ENCODE results near the gene FBXO46.
"Not testable (repeated sequence)": the region's sequence is repeated elsewhere in the genome, so short reads cannot be mapped to it uniquely, and the experiment has no call there.

The FBXO46 gene

DNA sequence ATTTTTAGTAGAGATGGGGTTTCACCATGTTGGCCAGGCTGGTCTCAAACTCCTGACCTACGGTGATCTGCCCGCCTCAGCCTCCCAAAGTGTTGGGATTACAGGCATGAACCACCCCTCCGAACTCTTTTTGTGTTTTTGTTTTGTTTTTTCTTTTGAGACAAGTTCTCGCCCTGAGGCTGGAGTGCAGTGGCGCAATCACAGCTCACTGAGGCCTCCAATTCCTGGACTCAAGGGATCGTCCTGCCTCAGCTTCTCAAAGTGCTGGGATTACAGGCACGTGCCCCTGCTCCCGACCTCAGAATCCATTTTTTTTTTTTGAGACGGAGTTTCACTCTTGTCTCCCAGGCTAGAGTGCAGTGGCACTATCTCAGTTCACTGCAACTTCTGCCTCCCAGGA lies 27.0 kb upstream of the FBXO46 start:
- no peak overlapping the region for H3K27ac Mint-ChIP-seq
- H3K36me3 Mint-ChIP-seq (ENCODE audit: low read depth), result no peaks in the 10 kb centered on the region
- no peak overlapping the region for H3K4me3 Mint-ChIP-seq
- no peaks in the 10 kb centered on the region for H3K4me1 Mint-ChIP-seq (ENCODE audit: low read depth)
- no peaks in the 10 kb centered on the region for H3K27me3 Mint-ChIP-seq (ENCODE audit: low read depth)
- no peaks in the 10 kb centered on the region for H3K9me3 Mint-ChIP-seq

DNA sequence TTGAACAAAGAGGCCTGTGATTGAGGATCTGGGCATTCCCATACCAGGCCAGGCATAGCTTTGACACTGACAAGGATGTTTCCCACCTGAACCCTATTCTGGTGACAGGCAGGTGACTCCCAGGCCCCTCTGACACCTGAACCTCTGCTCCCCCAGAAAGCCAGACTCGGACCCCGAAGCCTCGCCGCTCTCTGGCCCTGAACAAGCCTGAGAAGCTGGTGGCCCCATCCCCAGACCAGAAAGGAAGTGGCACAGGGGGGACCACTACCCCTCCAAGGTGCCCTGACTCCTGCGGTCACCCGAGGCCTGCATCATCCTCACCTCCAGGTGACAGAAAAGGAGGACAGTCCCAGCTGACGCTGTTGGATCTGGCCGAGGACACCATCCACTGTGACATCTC lies 23.6 kb upstream of the FBXO46 start:
- Mint-ChIP-seq H3K4me1 (ENCODE audit: low read depth) (no peaks in the 10 kb centered on the region), H3K27me3 (ENCODE audit: low read depth) (no peaks in the 10 kb centered on the region), H3K27ac (no peak overlapping the region), H3K9me3 (no peaks in the 10 kb centered on the region), H3K36me3 (ENCODE audit: low read depth) (no peaks in the 10 kb centered on the region), H3K4me3 (no peak overlapping the region)

DNA sequence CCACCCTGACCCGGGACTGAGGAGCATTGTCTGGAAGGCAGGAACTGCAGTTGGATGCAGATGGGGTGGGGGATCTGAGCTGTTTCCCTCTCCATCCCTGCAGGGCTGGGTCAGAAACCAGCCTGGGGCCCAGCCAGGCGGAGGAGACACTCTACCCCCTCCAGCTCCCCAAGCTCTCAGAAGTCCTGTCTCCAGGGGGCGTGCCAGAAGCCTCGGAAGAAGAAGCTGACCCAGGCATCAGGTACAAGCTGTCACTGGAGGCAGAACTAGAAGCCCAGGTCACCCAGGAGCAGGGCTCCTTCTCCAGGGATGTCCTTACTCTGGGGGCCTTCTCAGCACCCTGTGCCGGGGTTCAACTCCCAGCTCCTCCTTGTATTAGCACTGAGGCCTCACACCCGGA lies 22.9 kb upstream of the FBXO46 start:
- H3K27ac Mint-ChIP-seq, result no peak overlapping the region
- no peaks in the 10 kb centered on the region for H3K4me1 Mint-ChIP-seq (ENCODE audit: low read depth)
- H3K36me3 Mint-ChIP-seq (ENCODE audit: low read depth), result no peaks in the 10 kb centered on the region
- H3K4me3 Mint-ChIP-seq, result no peak overlapping the region
- H3K27me3 Mint-ChIP-seq (ENCODE audit: low read depth), result no peaks in the 10 kb centered on the region
- no peaks in the 10 kb centered on the region for H3K9me3 Mint-ChIP-seq

DNA sequence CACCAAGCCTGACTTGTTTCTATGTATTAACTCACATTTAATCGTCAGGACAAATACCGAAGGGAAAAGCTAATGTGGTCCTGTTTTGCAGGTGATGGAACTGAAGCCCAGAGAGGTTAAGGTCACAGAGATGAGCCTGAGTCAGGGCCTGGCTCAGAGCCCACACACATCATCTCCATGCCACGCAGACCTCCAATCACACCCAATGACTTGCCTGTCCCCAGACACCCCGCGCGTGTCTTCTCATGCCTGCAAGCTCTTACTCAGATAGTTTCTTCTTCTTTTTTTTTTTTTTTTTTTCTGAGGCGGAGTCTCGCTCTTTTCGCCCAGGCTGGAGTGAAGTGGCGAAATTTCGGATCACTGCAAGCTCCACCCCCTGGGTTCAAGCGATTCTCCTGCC lies 21.9 kb upstream of the FBXO46 start:
- no peak overlapping the region for H3K27ac Mint-ChIP-seq
- H3K4me3 Mint-ChIP-seq, result no peak overlapping the region
- no peaks in the 10 kb centered on the region for H3K4me1 Mint-ChIP-seq (ENCODE audit: low read depth)
- no peaks in the 10 kb centered on the region for H3K36me3 Mint-ChIP-seq (ENCODE audit: low read depth)
- no peaks in the 10 kb centered on the region for H3K9me3 Mint-ChIP-seq
- H3K27me3 Mint-ChIP-seq (ENCODE audit: low read depth), result peaks cover 1% of the 10 kb centered on the region

DNA sequence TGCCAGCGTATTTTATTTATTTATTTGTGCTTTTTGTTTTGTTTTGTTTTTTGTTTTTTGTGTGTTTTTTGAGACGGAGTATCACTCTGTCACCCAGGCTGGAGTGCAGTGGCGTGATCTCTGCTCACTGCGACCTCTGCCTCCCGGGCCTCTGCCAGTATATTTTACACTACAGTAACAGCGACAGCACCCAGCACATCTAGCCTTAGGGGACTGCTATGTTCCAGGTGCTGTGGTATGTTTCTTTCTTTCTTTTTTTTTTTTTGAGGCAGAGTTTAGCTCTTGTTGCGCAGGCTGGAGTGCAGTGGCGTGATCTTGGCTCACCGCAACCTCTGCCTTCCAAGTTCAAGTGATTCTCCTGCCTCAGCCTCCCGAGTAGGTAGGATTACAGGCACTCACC lies 20.8 kb upstream of the FBXO46 start:
- not testable (repeated sequence) for H3K36me3 Mint-ChIP-seq (ENCODE audit: low read depth); H3K27me3 Mint-ChIP-seq (ENCODE audit: low read depth); H3K4me1 Mint-ChIP-seq (ENCODE audit: low read depth); H3K27ac Mint-ChIP-seq; H3K9me3 Mint-ChIP-seq; H3K4me3 Mint-ChIP-seq

DNA sequence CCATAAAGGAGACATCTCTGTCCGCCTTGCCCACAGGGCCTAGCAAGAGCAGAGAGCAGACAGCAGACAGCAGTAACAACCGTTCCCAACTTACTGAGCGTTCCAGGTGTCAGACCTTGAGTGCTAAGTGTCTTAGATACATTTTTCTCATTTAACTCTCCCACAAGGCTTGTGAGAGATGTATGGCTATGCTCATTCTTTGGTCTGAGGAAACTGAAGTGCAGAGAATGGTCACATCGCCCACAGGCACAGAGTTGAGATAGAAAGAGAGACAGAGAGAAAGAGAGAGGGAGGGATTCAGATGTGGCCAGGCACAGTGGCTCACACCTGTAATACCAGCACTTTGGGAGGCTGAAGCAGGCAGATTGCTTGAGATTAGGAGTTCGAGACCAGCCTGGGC lies 16.8 kb upstream of the FBXO46 start:
- Mint-ChIP-seq H3K27me3 (ENCODE audit: low read depth) (peaks cover 21% of the 10 kb centered on the region), H3K27ac (no peak overlapping the region), H3K4me1 (ENCODE audit: low read depth) (no peaks in the 10 kb centered on the region), H3K9me3 (no peaks in the 10 kb centered on the region), H3K36me3 (ENCODE audit: low read depth) (no peaks in the 10 kb centered on the region), H3K4me3 (no peak overlapping the region)

DNA sequence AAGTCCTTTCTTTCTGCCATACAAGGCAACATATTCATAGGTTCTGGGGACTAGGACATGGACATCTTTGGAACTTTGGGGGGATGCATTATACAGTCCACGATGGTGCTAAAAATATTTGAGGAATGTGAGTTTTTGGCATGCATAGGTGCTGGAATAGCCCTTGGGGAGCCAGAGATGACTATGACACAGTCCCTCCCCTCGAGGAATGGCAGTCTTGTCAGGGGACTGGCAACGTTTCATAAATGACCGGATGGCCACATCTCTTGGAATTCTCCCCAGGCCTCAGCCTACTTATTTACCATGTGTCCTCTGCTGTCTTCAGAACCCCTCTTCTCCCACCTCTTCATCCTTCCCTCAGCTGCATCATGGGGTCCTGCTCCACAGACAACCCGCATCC lies 16.2 kb upstream of the FBXO46 start:
- no peak overlapping the region for H3K27ac Mint-ChIP-seq
- peaks cover 24% of the 10 kb centered on the region for H3K27me3 Mint-ChIP-seq (ENCODE audit: low read depth)

DNA sequence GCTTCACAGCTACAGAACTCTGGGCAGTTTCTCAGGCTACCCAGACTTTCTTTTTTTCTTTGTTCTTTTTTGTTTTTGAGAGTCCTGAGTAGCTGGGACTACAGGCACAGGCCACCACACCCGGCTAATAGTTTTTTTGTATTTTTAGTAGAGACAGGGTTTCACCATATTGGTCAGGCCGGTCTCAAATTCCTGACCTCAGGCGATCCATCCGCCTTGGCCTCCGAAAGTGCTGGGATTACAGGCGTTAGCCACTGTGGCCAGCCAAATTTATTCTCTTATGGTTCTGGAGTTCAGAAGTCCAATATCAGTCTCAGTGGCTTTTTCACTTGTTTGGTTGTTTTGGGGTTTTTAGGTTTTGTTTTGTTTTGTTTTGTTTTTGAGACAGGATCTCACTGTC lies 14.9 kb upstream of the FBXO46 start:
- Mint-ChIP-seq H3K27ac (no peak overlapping the region), H3K9me3 (no peaks in the 10 kb centered on the region), H3K4me3 (no peak overlapping the region), H3K36me3 (ENCODE audit: low read depth) (no peaks in the 10 kb centered on the region), H3K4me1 (ENCODE audit: low read depth) (no peaks in the 10 kb centered on the region), H3K27me3 (ENCODE audit: low read depth) (peaks cover 24% of the 10 kb centered on the region)

More for the DNA sequence above, 16.2 kb upstream of the FBXO46 start:
- Mint-ChIP-seq H3K9me3 (no peaks in the 10 kb centered on the region), H3K4me3 (no peak overlapping the region), H3K4me1 (ENCODE audit: low read depth) (no peaks in the 10 kb centered on the region), H3K36me3 (ENCODE audit: low read depth) (no peaks in the 10 kb centered on the region)

DNA sequence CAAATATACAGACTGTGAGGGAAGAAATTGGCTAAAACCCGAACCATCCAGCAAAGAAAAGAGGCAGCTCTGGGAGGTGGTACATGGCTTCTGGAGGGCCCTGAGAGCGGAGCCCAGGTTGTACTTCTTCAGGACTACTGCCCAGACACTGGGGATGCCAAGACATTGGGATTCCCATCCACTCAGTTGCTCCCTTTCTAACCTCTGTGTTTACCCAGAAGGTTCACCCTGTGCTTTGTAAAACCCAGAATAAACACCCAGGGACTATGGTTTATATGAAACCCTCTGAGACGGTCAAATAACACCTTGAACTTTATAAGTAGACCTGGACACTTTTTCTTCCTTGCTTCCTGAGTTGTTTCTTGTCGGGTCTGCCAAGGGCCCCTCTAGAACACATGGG lies 12.3 kb upstream of the FBXO46 start:
- H3K4me3 Mint-ChIP-seq, result no peak overlapping the region
- peaks cover 24% of the 10 kb centered on the region for H3K27me3 Mint-ChIP-seq (ENCODE audit: low read depth)
- no peaks in the 10 kb centered on the region for H3K36me3 Mint-ChIP-seq (ENCODE audit: low read depth)
- no peak overlapping the region for H3K27ac Mint-ChIP-seq
- no peaks in the 10 kb centered on the region for H3K9me3 Mint-ChIP-seq
- H3K4me1 Mint-ChIP-seq (ENCODE audit: low read depth), result no peaks in the 10 kb centered on the region

DNA sequence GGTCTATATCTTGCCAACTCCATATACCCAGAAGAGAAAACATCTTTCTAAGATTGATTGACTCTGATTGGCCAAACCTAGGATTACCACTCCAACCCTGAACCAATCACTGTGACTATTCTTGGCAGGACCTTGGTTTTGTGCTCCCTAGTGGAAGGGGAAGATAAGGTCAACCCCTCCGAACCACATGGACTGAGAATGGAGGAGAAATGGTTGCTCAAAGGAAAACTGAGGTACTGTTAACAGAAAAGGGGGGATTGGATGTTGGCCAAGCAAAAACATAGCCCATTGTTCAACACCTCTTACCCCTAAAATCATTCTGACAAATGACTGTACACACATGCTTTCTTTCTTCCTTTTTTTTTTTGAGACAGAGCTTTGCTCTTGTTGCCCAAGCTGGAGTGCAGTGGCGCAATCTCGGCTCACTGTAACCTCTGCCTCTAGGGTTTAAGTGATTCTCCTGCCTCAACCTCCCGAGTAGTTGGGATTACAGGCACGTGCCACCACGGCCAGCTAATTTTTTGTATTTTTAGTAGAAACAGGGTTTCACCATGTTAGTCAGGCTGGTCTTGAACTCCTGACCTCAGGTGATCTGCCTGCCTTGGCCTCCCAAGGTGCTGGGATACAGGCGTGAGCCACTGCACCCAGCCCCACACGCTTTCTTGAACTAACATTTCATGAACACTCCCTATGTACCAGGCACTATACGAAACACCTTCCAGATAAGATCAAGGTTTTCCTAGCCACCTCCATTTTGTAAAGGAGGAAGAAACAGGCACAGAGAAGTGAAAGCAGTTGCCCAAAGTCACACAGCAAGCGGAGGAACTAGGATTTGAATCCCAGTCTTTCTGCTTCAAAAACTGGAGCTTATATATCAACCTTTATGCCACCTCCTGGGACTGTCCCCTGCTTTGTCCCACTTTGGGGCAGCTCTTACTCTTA lies 9.1 kb upstream of the FBXO46 start:
- H3K4me1 Mint-ChIP-seq (ENCODE audit: low read depth), result no peaks in the 10 kb centered on the region
- H3K4me3 Mint-ChIP-seq, result no peak overlapping the region
- H3K27ac Mint-ChIP-seq, result no peak overlapping the region
- H3K27me3 Mint-ChIP-seq (ENCODE audit: low read depth), result peaks cover 12% of the 10 kb centered on the region
- no peaks in the 10 kb centered on the region for H3K36me3 Mint-ChIP-seq (ENCODE audit: low read depth)
- no peaks in the 10 kb centered on the region for H3K9me3 Mint-ChIP-seq

DNA sequence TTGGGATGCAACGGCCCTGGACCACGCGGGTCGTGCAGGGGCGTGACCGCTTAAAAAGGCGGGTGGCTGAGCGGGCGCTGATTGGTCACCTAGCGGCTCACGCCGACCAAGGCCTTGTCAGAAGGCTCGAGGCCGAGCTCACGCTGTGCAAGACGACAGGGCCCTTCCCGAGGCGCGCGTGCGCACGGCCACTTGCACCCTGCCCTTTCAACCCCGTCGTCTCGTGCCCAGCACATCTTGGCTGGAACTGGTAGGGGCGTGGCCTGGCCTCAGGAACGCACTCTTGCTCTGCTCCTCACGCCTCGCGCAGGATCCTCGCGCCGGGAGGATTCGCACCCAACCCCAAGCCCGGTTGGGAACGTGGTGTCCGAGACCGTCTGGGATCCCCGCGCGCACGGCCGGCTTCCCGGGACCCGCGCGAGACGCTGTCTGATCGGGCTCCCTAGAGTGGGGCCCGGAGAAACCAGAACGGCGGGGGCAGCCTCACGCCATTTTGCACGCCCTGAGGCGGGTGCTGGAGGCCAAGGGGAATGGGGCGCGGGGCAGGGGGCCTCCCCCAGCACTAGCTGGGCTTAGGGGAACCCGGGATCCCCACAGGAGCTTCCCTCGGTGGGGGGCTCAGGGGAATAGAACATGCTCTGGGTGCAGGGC lies 2.6 kb upstream of the FBXO46 start, which contains the start of gene MEIOSIN:
Gene MEIOSIN (plus strand): TSS at position 280 of the 651 bp plus-strand sequence. CDS start 1,938 bp downstream, outside the sequence.
- H3K4me1 Mint-ChIP-seq (ENCODE audit: low read depth), result peaks cover 13% of the 10 kb centered on the region
- no peak within 1 kb of the TSS for H3K27ac Mint-ChIP-seq
- no peak within 1 kb of the TSS for H3K4me3 Mint-ChIP-seq
- peaks cover 1% of the 10 kb centered on the region for H3K36me3 Mint-ChIP-seq (ENCODE audit: low read depth)
- H3K9me3 Mint-ChIP-seq, result no peaks in the 10 kb centered on the region
- H3K27me3 Mint-ChIP-seq (ENCODE audit: low read depth), result no peaks in the 10 kb centered on the region

DNA sequence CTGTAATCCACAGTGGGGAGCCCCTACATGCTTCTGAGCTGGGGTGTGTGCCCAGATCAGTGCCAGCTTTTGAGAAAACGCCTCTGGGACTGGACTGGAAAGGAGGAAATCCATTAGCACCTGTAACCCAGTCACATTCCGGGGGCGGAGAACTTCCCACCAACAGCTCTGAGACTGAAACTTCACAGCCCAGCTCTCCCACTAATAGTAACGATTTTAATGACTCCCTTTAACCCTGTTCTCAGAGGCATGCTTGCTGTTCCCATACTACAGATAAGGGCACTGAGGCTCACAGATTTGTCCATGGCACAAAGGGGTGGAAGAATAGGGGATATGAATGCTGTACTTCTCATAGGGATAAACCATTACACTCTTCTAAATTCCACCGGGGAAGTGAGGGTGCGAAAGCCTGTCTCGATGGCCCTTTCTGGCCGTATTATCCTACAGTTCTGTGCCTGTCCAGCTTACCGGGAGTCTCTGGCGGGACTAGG lies 851 bp downstream of the FBXO46 start:
- no peaks in the 10 kb centered on the region for H3K27me3 Mint-ChIP-seq (ENCODE audit: low read depth)
- peak overlapping the region; percentile 96 for H3K4me3 Mint-ChIP-seq
- peaks cover 1% of the 10 kb centered on the region for H3K36me3 Mint-ChIP-seq (ENCODE audit: low read depth)
- H3K27ac Mint-ChIP-seq, result peak overlapping the region; percentile 96
- no peaks in the 10 kb centered on the region for H3K9me3 Mint-ChIP-seq
- peaks cover 19% of the 10 kb centered on the region for H3K4me1 Mint-ChIP-seq (ENCODE audit: low read depth)

DNA sequence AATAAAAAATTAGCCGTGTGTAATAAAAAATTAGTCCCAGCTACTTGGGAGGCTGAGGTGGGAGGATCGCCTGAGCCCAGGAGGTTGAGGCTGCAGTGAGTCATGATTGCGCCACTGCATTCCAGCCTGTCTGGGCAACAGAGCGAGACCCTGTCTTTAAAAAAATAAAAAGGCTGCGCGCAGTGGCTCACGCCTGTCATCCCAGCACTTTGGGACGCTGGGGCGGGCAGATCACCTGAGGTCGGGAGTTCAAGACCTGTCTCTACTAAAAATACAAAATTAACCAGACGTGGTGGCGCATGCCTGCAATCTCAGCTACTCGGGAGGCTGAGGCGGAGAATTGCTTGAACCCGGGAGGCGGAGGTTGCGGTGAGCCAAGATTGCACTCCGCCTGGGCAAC lies 2.0 kb downstream of the FBXO46 start:
- H3K4me3 Mint-ChIP-seq; H3K36me3 Mint-ChIP-seq (ENCODE audit: low read depth); H3K9me3 Mint-ChIP-seq; H3K27me3 Mint-ChIP-seq (ENCODE audit: low read depth); H3K27ac Mint-ChIP-seq: not testable (repeated sequence)
- peaks cover 23% of the 10 kb centered on the region for H3K4me1 Mint-ChIP-seq (ENCODE audit: low read depth)

DNA sequence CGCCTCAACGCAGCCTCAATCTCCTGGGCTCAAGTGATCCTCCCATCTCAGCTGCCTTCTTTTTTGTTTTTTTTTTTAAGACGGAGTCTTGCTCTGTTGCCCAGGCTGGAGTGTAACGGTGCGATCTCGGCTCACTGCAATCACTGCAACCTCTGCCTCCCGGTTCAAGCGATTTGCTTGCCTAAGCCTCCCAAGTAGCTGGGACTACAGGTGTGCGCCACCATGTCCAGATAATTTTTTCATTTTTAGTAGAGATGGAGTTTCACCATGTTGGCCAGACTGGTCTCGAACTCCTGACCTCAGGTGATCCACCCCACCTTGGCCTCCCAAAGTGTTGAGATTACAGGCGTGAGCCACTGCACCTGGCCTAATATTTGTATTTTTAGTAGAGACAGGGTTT lies 10.6 kb downstream of the FBXO46 start:
- Mint-ChIP-seq H3K4me1 (ENCODE audit: low read depth) (peaks cover 29% of the 10 kb centered on the region), H3K36me3 (ENCODE audit: low read depth) (peaks cover 23% of the 10 kb centered on the region)
- not testable (repeated sequence) for H3K27ac Mint-ChIP-seq; H3K9me3 Mint-ChIP-seq; H3K4me3 Mint-ChIP-seq; H3K27me3 Mint-ChIP-seq (ENCODE audit: low read depth)

Measured in T-helper 1 cell treated with Interleukin-12 subunit alpha and Interleukin-12 subunit beta and Interleukin-4 antibody, amounts not matched to agents 30 μg/mL and 1 μg/mL, for 36 hours (primary cell).